ENCODE results near the gene MAGI2. TPM values are rescaled to one million over a fixed set of nuclear protein-coding genes. Genes with fewer than 3 reads are reported as not detected.

MAGI2 gene
- total RNA-seq, 1 donor from 2014 or later, result 5.8 TPM

- TF ChIP-seq CTCF (IDR thresholded peaks at IDR 0.05), result no peak
- DNase-seq (ENCODE audit: low spot score), result no peak
- no peak overlapping the region for H3K27ac Mint-ChIP-seq (ENCODE audit: unreplicated experiment)
- no peaks in the 10 kb centered on the region for H3K36me3 Mint-ChIP-seq (ENCODE audit: low read depth)
- no peaks in the 10 kb centered on the region for H3K9me3 Mint-ChIP-seq (ENCODE audit: low read depth)
- H3K4me3 Mint-ChIP-seq (ENCODE audit: unreplicated experiment), result no peak overlapping the region
- H3K27me3 Mint-ChIP-seq (ENCODE audit: low read depth), result no peaks in the 10 kb centered on the region
- H3K4me1 Mint-ChIP-seq (ENCODE audit: low read depth), result peaks cover 12% of the 10 kb centered on the region
These were observed 1278.0 kb downstream of the MAGI2 start for GRCh38 chr7:78175330-78176100.

- H3K4me1 Mint-ChIP-seq (ENCODE audit: low read depth), result peaks cover 12% of the 10 kb centered on the region
- no peaks in the 10 kb centered on the region for H3K36me3 Mint-ChIP-seq (ENCODE audit: low read depth)
- H3K4me3 Mint-ChIP-seq (ENCODE audit: unreplicated experiment), result no peak overlapping the region
- no peak overlapping the region for H3K27ac Mint-ChIP-seq (ENCODE audit: unreplicated experiment)
- no peaks in the 10 kb centered on the region for H3K27me3 Mint-ChIP-seq (ENCODE audit: low read depth)
- no peak for DNase-seq (ENCODE audit: low spot score)
- TF ChIP-seq CTCF (IDR thresholded peaks at IDR 0.05), result no peak
- H3K9me3 Mint-ChIP-seq (ENCODE audit: low read depth), result no peaks in the 10 kb centered on the region
These were observed 1279.8 kb downstream of the MAGI2 start for GRCh38 chr7:78173666-78174065.

- no peaks in the 10 kb centered on the region for H3K27me3 Mint-ChIP-seq (ENCODE audit: low read depth)
- H3K9me3 Mint-ChIP-seq (ENCODE audit: low read depth), result no peaks in the 10 kb centered on the region
- H3K4me3 Mint-ChIP-seq (ENCODE audit: unreplicated experiment), result no peak overlapping the region
- no peak overlapping the region for H3K27ac Mint-ChIP-seq (ENCODE audit: unreplicated experiment)
- H3K36me3 Mint-ChIP-seq (ENCODE audit: low read depth), result no peaks in the 10 kb centered on the region
- H3K4me1 Mint-ChIP-seq (ENCODE audit: low read depth), result peaks cover 14% of the 10 kb centered on the region
- no peak for DNase-seq (ENCODE audit: low spot score)
- no peak for TF ChIP-seq CTCF (IDR thresholded peaks at IDR 0.05)
These were observed 1280.4 kb downstream of the MAGI2 start for GRCh38 chr7:78172933-78173591.

GRCh38 chr7:78172267-78172757, 1281.2 kb downstream of the MAGI2 start:
- no peak for TF ChIP-seq CTCF (IDR thresholded peaks at IDR 0.05)
- H3K27ac Mint-ChIP-seq (ENCODE audit: unreplicated experiment), result no peak overlapping the region
- no peak overlapping the region for H3K4me3 Mint-ChIP-seq (ENCODE audit: unreplicated experiment)
- no peaks in the 10 kb centered on the region for H3K27me3 Mint-ChIP-seq (ENCODE audit: low read depth)
- H3K36me3 Mint-ChIP-seq (ENCODE audit: low read depth), result no peaks in the 10 kb centered on the region
- no peaks in the 10 kb centered on the region for H3K9me3 Mint-ChIP-seq (ENCODE audit: low read depth)
- DNase-seq (ENCODE audit: low spot score), result no peak
- peaks cover 14% of the 10 kb centered on the region for H3K4me1 Mint-ChIP-seq (ENCODE audit: low read depth)

- Mint-ChIP-seq H3K4me1 (ENCODE audit: low read depth) (peaks cover 14% of the 10 kb centered on the region), H3K36me3 (ENCODE audit: low read depth) (no peaks in the 10 kb centered on the region), H3K4me3 (ENCODE audit: unreplicated experiment) (no peak overlapping the region), H3K27me3 (ENCODE audit: low read depth) (no peaks in the 10 kb centered on the region), H3K27ac (ENCODE audit: unreplicated experiment) (no peak overlapping the region), H3K9me3 (ENCODE audit: low read depth) (no peaks in the 10 kb centered on the region)
- no peak for TF ChIP-seq CTCF (IDR thresholded peaks at IDR 0.05)
- DNase-seq (ENCODE audit: low spot score), result no peak
These were observed 1282.1 kb downstream of the MAGI2 start for GRCh38 chr7:78171398-78171797.

Measured in chondrocyte (in vitro differentiated cells).